T-helper 1 cell (primary cell): ENCODE measurements around the gene DIP2B.

ENCODE experiments used
- DNase-seq, 5 donors: peaks; one replicate each; pipeline ENCODE4 v3.0.0-alpha.2; 2012 to 2020

DIP2B gene

DNA sequence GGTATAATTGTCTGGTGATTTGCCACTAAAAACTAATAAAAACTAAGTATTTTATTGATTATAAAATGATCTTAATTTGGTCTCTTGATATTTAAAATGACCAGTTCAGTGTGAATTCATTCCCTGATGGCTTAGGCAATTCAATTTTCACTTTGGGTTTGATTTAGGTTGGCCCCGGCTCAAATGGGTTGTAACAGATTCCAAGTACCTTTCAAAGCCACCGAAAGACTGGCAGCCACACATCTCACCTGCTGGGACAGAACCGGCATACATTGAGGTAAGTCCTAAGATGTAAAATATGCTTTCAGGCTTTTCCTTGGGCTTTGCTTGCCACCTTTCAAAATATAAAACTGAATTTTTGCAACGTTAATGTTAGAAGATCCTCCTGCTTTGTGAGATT, 181.6 kb downstream of the DIP2B start:
- no peak for DNase-seq

DNA sequence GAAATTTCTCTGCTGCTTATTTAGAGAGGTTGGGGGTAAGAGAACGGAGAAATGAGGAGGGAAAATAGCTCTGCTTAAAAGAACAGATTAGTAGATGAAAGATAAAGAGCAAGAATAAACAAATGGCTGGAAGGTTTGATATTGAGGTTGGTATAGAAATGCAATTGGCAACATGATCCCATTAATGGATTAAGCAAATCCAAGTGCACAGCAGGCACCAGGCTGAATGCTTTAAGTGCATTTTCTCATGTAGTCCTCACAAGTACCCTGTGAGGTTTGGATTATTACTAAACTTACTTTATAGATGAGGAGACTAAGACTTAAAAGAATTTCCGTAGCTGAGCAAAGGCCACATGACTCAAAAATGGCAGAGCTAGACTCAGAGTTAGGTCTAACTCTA, 182.2 kb downstream of the DIP2B start:
- no peak for DNase-seq

DNA sequence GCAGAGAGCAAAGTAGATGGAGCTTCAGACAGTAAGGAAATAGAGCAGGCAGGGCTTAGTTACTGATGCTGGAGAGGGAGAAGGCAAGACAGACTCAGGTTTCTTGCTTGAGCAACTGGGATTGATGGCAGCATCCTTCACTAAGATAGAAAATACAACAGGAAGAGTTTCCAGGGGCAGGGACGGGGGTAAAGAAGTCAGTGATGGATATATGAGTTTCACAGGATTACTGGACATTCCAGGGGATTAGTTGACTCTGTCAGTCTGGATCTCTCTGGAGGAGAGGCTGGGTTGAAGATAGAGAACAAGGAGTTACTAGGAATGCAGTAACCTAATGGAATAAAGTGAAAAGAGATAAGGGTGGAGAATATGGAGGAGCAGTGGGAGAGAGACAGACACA, 184.7 kb downstream of the DIP2B start:
- DNase-seq, result no peak

DNA sequence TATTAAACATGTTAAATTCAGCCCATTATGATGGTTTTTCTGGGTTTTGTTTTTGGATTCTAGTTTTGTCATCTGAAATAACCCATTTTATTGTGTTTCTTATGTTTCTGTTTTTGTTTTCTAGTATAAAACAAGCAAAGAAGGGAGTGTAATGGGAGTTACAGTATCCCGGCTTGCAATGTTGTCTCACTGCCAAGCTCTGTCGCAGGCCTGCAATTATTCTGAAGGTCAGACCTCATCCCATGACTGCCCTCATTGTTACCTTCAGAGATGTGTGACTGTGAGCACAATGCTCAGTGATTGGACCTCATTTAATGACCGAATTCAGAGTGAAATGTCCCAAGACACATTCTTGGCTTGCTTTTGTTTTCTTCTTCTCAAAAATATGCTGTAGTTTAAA, 186.1 kb downstream of the DIP2B start:
- no peak for DNase-seq

DNA sequence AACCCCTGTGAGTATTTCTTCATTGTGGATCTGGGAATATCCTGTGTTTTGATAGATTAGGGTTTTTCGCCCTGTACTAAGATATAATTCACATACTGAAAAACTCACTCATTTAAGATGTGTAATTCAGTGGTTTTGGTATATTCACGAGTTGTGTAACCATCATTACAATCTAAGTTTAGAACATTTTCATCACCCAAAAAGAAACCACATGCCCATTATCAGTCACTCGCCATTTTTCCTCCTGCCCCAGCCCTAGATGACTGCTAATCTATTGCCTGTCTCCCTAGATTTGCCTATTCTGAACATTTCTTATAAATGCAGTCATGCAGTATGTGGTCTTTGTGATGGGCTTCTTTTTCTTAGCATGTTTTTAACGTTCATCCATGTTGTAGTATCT, 191.2 kb downstream of the DIP2B start:
- no peak for DNase-seq

DNA sequence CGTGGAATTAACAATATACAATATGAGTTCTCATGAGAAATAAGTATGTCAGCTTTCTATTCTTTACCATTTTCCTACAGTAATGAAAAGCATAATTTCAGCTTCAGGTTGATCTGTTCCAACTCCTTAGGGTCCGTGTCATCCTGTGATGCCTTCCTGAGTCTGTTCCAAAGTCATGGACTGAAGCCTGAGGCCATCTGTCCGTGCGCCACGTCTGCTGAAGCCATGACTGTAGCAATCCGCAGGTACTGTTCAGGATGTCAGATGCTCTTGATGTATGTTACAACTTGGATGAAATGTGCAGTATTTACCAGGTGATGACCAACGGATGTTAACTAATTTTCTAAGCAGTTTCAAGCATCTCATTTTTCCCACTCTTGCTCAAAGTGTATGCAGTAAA, 192.1 kb downstream of the DIP2B start:
- DNase-seq, result no peak

DNA sequence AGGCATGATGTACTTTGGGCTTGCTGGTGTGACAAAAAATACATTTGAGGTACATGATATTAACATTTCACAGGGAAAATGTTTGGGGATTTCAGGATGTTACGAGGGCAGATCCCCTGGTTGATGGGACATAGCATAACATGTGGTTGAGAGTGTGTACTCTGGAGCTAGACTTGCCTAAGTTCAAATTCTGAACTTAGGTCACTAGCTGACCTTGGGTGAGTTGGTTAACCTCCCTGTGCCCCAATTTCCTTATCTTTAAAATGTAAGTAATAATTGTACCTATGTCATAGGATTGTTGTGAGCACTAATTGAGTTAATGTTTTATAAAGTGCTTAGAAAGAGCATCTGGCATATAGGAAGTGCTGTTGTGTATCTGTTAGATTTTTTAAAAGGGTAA, 194.4 kb downstream of the DIP2B start:
- no peak for DNase-seq

DNA sequence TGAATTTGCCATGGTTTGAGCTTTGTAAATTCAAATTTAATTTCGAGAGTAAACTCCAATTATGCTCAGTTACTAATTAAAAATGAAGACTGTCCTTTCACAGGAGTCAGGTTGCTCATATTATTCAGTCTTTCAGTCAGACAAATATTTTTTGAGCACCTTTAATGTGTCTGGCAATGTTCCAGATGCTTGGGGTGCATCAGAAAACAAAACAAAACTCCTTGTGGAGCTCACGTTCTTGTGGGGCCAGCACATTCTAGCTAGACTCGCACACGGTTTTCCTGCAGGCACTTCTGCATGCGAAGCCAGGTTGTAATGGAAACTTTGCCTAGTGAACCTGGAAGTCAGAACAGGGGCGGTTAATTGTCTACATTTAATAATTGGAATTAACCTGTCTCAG, 195.2 kb downstream of the DIP2B start:
- DNase-seq, result no peak

DNA sequence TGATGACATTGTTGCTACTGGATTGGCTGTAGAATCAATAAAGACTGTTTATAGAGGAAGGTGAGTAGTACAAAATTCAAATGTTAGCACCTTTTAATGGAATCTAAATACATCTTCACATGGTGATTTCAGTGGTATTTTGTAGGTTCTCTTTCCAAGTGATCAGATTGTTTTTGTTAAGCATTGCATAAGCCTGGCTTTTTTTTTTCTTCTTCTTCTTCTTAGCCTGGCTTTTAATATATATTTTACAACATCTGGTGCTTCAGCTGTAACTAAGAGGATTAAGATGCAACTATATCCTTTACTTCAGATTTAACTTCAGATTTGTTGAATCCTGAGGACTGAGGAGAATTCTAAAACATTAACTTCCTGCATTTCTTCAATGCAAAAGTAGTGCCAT, 201.8 kb downstream of the DIP2B start:
- no peak for DNase-seq

DNA sequence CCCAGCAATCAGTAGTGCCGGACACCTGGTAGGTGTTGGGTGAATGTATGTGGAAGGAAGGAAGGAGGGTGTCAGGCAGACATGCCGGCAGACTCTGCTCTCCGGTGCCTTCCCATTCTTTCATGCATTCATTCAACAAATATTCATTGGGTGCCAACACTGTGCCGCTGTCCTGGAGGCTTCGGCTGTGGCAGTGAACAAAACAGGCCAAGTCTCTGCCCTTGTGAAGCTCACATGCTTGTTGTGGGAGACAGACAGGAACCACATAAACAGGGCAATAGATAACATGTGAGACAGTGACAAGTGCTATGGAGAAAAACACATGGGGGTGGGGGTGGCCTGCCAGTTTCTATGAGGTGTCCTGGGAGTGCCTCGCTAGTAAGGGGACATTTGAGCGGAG, 202.6 kb downstream of the DIP2B start:
- no peak for DNase-seq

DNA sequence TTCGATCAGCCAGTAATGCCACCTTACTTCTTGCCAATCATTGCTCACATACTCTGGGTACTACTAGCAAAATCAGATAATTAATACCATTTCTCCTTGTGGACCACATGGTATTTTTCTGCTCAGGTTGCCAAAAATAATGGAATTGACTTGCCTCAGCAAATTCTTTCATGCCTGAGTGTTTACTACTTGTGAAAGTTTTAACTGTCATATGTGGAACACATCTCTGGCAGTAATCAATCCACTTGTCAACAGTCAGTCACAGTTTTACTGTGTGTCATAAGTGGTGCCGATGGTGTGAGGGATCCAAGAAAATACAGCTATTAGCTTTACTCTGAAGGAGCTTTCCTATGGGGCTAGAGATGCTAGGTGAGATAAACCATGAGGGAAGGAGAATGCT, 203.8 kb downstream of the DIP2B start:
- no peak for DNase-seq

DNA sequence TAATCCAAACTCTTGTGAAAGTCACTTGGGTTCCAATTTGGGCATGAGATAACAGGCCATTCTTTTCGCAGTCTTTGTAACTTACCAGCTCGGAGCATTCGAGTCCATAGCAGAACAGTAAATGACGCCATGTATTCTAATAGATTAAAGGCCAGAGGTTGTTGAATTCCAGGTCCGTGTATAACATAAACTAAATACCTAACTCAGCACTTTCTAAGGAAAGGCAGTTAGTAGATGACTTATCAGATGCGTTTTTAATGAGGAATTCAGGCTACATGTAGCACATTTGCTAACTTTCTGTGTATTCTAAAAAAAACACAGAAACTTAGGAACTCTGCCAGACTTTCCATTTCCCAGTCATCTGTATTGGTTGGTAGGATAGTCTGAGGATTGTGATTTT, 206.3 kb downstream of the DIP2B start:
- no peak for DNase-seq

DNA sequence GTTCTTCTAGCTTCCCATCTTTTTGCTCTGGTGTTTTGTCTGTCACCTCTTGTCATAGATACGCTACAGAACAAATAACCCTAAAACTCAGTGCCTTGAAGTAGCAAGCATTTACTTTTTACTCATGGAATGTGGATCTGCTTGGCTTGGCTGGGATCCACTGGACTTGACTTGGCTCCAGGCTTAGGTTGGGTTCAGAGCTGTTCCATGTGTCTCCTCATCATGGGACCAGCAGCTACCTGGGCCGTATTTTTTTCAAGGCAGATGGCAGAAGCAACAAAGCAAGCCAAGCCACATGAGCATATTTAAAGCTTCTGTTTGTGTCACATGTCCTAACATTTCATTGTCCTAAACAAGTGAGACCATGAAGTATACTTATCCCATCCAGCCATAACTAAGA, 210.4 kb downstream of the DIP2B start:
- DNase-seq, result no peak

DNA sequence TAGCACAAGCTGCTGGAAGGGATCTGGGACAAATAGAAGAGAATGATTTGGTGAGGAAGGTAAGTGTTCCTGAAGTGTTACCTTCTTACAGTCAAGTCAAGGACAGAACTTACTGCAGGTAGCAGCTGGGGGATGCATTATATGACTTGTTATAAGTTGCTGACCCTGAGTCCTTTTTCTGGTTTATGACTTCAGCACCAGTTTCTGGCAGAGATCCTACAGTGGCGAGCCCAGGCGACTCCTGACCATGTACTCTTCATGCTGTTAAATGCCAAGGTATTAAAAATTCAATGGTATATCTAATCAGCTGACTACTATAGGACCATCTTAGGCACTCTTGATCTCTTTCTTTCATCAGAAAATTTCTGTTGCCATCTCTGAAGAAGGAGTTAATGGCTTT, 214.0 kb downstream of the DIP2B start:
- no peak for DNase-seq

DNA sequence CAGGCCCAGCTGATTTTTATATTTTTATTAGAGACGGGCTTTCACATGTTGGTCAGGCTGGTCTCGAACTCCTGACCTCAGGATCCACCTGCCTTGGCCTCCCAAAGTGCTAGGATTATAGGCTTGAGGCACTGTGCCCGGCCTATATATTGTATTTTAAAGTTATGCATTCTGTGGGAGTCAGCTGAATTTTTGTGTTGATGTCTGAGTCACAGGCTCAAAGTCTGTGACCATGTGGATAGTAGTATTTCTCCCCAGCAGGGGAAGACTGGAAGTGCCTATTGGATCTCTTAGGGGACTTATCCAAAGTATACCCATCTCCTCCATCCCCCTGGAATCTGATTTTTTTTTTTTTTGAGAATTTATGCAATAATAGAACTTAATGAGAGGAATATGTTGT, 215.3 kb downstream of the DIP2B start:
- no peak for DNase-seq

DNA sequence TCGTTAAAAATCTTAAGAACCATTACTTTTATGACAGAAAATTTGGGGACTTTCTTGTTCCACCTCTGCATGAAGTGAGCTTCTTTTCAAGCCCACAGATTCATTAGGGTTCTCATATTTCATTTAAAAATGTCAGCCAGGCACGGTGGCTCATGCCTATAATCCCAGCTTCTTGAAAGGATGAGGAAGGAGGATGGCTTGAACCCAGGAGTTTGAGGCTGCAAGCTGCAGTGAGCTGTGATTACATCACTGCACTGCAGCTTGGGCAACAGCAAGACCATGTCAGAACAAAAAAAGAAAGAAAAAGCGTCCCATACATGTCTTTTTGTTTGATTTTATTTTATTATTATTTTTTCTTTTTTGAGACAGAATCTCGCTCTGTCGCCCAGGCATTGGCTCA, 215.7 kb downstream of the DIP2B start:
- no peak for DNase-seq

DNA sequence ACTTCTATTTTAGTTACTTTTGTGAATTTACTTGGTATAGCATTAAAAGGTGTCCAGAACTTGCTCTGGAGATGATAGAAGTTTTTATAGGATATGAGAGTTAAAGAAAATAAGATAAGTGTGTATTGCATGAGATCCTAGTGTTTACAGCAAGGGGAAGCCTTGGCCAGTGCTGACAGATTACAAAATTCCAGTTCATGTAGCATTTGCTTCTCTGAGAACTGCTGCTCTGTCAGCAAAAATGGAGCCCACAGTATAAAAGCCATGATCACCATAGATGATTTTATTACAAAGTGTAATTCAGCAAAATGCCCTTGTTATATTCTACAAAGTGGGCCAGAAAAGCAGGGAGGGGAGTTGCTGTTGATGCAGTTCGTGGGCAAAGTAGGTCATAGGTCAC, 219.1 kb downstream of the DIP2B start:
- DNase-seq, result no peak

DNA sequence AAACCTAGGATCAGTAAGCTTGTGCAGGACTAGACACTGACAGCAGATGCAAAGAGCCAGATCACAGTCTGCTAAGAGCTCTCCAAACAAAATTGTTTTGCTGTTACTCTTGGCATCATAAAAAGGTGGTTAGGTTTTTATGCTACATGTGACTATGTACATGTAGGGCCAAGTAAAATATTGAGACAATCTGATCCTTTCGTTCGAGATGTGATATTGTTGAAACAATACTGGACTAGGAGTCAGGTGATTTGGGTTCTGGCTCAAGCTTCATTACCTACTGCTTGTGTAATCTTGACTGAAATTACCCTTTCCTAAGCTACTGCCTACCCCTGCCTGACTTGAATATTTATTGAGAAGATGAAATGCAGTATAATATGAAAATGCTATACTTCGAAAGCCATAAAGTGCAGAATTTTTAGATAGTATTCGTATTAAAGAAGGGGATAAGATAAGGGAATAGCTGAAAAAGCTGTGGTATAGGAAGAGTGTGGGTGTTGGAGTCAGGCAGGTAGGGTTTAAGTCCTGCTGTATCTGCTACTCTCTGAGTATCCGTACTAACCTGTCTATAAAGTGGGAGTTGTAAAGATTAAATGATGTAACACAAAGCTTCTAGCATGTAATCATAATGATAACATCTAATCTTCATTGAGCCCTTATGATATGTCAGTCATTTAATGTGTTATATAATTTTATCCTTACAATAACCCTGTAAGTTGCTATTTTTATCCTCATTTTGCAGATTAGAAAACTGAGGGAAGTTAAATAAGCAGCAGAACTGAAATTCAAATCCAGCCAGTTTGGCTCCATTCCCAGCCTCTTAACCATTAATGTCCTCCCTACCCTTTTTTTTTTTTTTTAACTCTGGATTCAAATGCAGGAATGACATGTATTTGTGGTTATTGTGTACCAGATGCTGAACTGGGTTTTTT, 220.5 kb downstream of the DIP2B start:
- DNase-seq, result no peak

DNA sequence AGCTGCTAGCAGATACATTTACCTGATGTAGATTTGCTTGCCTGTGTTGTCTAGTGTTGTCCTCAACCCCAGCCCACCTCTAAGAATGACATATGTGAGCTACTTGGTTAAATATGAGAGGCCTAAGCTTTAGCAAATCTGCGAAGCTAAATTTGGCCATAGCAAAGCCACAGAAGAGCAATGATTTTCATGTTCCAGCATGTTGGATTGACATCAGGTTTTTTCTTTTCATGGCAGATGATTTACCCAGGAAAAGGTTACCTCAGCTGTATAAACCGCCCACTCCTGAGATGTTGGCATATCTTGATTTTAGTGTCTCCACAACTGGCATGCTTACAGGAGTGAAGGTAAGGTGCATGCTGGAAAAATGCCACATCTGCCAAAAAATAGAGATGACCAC, 222.7 kb downstream of the DIP2B start:
- DNase-seq, result no peak

DNA sequence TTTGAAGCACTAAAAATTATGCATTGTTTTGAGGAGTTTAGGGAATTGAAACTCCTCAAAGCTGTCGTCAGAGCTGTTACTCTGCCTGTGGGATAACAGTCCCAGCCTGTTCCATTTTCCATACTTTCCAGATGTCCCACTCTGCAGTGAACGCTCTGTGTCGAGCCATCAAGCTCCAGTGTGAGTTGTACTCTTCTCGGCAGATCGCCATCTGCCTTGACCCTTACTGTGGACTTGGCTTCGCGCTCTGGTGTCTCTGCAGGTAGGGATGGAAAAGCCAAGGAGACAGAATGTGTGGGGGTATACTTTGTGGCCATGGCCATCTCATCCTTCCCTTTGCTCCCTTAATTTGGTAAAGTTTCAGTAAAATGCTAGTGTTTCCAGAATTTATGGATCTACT, 223.6 kb downstream of the DIP2B start:
- DNase-seq, result no peak

DNA sequence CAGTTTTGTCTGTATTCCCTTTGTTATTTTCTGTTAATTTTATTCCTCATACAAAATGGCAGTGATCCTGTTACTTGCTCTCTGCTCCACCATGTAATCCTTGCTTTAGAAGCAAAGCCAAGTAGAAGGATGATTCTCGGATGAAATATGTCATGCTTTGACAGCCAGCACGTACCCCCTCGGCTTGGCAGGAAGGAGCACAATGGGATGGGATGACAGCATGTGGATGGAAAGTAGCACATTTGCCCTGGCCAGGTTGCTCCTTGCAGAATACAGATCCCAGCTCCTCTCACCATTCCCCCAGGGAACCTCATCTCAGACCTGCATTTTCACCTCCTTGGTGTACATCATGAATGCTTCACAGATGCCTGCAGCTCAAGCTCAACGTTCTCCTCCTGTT, 224.1 kb downstream of the DIP2B start:
- no peak for DNase-seq

DNA sequence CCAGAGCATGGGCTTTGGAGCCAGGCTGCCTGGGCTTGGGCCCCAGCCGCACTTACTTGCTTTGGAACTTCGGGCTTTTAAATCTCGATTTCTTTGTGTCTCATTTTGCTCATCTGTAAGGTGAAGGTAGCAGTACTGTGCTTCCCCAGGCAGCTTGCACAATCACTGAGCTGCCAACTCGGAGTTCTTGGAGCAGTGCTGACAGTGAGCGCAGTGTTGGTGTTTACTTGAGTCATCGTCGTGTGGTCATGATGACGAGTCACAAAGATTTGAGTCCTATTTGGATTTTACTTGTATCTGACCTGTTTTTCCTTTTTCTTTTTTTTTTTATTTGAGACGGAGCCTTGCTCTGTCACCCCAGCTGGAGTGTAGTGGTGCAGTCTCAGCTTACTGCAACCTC, 227.8 kb downstream of the DIP2B start:
- no peak for DNase-seq

DNA sequence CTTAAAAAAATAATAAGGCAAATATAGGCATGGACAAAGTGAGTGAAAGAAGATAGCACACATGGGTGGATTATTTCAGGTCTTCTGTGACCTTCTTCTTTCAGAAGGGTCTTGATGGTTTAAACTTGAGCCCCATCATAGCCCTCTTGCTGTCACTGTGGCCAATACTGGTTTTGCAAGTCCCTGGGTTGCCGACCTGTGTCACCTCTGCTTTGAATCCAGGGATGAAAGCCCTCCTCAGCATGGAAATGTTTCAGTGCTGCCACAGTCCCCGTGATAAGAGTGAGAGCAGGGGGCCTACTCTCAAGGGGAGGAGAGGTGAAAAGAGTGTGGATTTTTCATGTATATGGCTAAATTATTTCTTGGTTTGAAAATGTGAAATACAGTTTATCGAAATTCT, 228.9 kb downstream of the DIP2B start:
- DNase-seq, result no peak

DNA sequence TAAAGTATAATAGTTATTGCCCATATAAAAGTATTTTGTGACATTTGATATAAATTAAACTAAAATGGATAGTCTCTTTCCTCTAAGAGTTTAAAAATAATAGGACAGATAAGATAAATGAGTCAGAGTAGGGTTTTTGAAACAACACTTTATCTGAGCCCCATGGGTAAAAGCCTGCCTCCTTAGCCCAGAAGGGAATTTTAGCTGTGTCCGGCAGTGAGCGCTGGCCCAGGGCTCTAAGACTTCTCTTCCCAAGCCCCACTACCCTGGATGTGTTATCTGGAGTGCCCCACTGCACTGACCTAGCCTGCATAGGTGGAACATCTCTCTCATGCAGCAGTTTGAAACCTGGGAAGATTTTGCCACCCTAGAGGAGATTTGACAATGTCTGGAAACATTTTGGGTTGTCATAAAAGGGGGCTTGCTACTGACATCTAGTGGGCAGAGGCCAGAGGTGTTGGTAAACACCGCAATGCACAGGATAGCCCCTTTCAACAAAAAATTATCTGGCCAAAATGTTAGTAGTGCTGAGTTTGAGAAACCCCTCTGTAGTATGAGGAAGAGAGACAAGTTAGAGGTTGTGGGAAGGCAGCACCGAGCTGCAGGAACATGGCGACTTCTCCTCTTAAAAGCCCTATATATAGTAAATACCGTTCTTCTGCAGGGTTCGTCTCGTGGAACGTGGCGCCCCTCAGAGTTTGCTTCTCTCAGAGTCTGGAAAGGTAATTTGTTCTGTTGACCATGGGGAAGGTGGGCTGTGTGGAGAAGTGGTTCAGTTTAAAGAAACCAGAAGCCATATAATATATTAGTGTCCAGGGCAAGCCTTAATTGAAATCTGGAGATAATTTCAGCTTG, 229.9 kb downstream of the DIP2B start:
- peak in 1 of 5 donors; percentile 6 for DNase-seq
